Measurements from ENCODE around the gene ZNF319.
A peak's percentile ranks its signal among the peaks of the same experiment; 100 is the strongest.

The ZNF319 gene

GRCh38 chr16:58037365-58038057 lies 37.0 kb upstream of the ZNF319 start:
- DNase-seq (ENCODE audit: low read depth in 3 of 3), result no peak

- no peak for DNase-seq (ENCODE audit: low read depth in 3 of 3)
Measured at GRCh38 chr16:58036943-58037342, 36.5 kb upstream of the ZNF319 start.

GRCh38 chr16:58035356-58036170 lies 35.1 kb upstream of the ZNF319 start:
- DNase-seq (ENCODE audit: low read depth in 3 of 3), result no peak

- no peak for DNase-seq (ENCODE audit: low read depth in 3 of 3)
Measured at GRCh38 chr16:58034774-58035173, 34.3 kb upstream of the ZNF319 start.

GRCh38 chr16:58034128-58034685 lies 33.7 kb upstream of the ZNF319 start:
- no peak for DNase-seq (ENCODE audit: low read depth in 3 of 3)

- no peak for DNase-seq (ENCODE audit: low read depth in 3 of 3)
Measured at GRCh38 chr16:58032710-58033293, 32.3 kb upstream of the ZNF319 start.

- DNase-seq (ENCODE audit: low read depth in 3 of 3), result no peak
Measured at GRCh38 chr16:58031016-58031800, 30.7 kb upstream of the ZNF319 start.

- no peak for DNase-seq (ENCODE audit: low read depth in 3 of 3)
Measured at GRCh38 chr16:58030136-58030840, 29.8 kb upstream of the ZNF319 start.

- no peak for DNase-seq (ENCODE audit: low read depth in 3 of 3)
Measured at GRCh38 chr16:58029410-58029809, 28.9 kb upstream of the ZNF319 start.

- DNase-seq (ENCODE audit: low read depth in 3 of 3), result no peak
Measured at GRCh38 chr16:58028541-58029070, 28.1 kb upstream of the ZNF319 start.

GRCh38 chr16:58027916-58028455 lies 27.5 kb upstream of the ZNF319 start:
- no peak for DNase-seq (ENCODE audit: low read depth in 3 of 3)

- DNase-seq (ENCODE audit: low read depth in 3 of 3), result no peak
Measured at GRCh38 chr16:58027161-58027915, 26.9 kb upstream of the ZNF319 start.

GRCh38 chr16:58026705-58027160 lies 26.3 kb upstream of the ZNF319 start:
- no peak for DNase-seq (ENCODE audit: low read depth in 3 of 3)

- DNase-seq (ENCODE audit: low read depth in 3 of 3), result no peak
Measured at GRCh38 chr16:58026139-58026704, 25.8 kb upstream of the ZNF319 start.

- DNase-seq (ENCODE audit: low read depth in 3 of 3), result peak; percentile 31 to 68 (median 40)
Measured at GRCh38 chr16:58025351-58026138, 25.1 kb upstream of the ZNF319 start, which contains the start of gene MMP15. TSS of gene MMP15 (plus strand) at chr16:58025754. CDS start at chr16:58026351, 597 bp downstream.

GRCh38 chr16:58024486-58025350 lies 24.2 kb upstream of the ZNF319 start:
- DNase-seq (ENCODE audit: low read depth in 3 of 3), result no peak

GRCh38 chr16:58022601-58023371 lies 22.3 kb upstream of the ZNF319 start:
- no peak for DNase-seq (ENCODE audit: low read depth in 3 of 3)
